HepG2 (cell line): ENCODE data around the gene CASZ1. TPM values are rescaled to one million over a fixed set of nuclear protein-coding genes. Genes with fewer than 3 reads are reported as not detected.

Experiments used
- ATAC-seq: fragments of 200-7000 bp; cut with Tn5 transposase; 3 replicates; pipeline ENCODE4 v1.9.1; 2020; ENCODE audit warnings: mild to moderate bottlenecking, moderate library complexity
- BruUV-seq: library from RNA; stranded (reverse); fragments of 400-500 nt; replicated peaks from 2 replicates; lab custom pipeline; 2021; lab: Mats Ljungman, UMichigan
- CTCF ChIA-PET: fragments of 300-600 bp; formaldehyde crosslinking; extraction: SDS; loops from one replicate; lab custom pipeline; 2021; ENCODE audit warnings: low total read pairs, inconsistent platforms, low intra/inter-chr PET ratio; lab: Yijun Ruan, JAX
- POLR2A ChIA-PET: fragments of 350-600 bp; sonication (Branson Sonifier 250); formaldehyde crosslinking; loops from one replicate; lab custom pipeline; 2020; ENCODE audit warnings: antibody characterized with exemption, inconsistent platforms; lab: Yijun Ruan, JAX
- DNase-seq: peaks from one replicate; pipeline ENCODE4 v3.0.0-alpha.2; 2015; ENCODE audit warnings: low spot score
- FAIRE-seq: peaks from 3 replicates; lab custom pipeline; 2011; peaks lifted over from hg19 to GRCh38; lab: Jason Lieb, UNC
- H2AFZ ChIP-seq: one replicate; pipeline ENCODE4 v1.6.1; 2011; ENCODE audit warnings: low read length, inconsistent platforms
- H3K27ac ChIP-seq: fragments of 300-600 bp; 3 replicates; pipeline ENCODE4 v1.8.0; 2011; ENCODE audit warnings: mixed run types, mild to moderate bottlenecking, mixed read lengths, low read length, inconsistent platforms; ENCODE audit not compliant: insufficient read depth; ENCODE audit errors: extremely low read length
- H3K27me3 ChIP-seq, 2 experiments: fragments of 200-600 bp in 1 of 2; 2 replicates in 1 of 2; 3 replicates in 1 of 2; pipeline versions ENCODE4 v1.6.0 to v1.8.0; 2011; ENCODE audit warnings: low read length in 2 of 2, mild to moderate bottlenecking in 2 of 2, moderate library complexity in 2 of 2, inconsistent platforms in 1 of 2; ENCODE audit not compliant: insufficient read depth in 2 of 2, control insufficient read depth in 1 of 2
- H3K36me3 ChIP-seq, 2 experiments: fragments of 200-600 bp in 1 of 2; replicated peaks in 1 of 2; 2 replicates in 1 of 2; 3 replicates in 1 of 2; pipeline versions ENCODE4 v1.5.1 to v1.8.0; 2011; ENCODE audit warnings: low read length in 2 of 2, inconsistent platforms in 1 of 2; ENCODE audit not compliant: insufficient read depth in 2 of 2, control insufficient read depth in 1 of 2
- H3K4me1 ChIP-seq: 2 replicates; pipeline ENCODE4 v1.5.1; 2012; ENCODE audit warnings: low read length, inconsistent platforms; ENCODE audit not compliant: insufficient read depth
- H3K4me2 ChIP-seq: 2 replicates; pipeline ENCODE4 v1.6.0; 2011; ENCODE audit warnings: low read depth, low read length, inconsistent platforms
- H3K4me3 ChIP-seq, 3 experiments: fragments of 200-600 bp in 1 of 3; sonication (generic), shearing (Covaris generic) in 1 of 3; replicated peaks in 1 of 3; 2 replicates each; pipeline ENCODE4 v1.5.1; 2011 to 2016; ENCODE audit warnings: low read length in 3 of 3, inconsistent platforms in 2 of 3, low read depth in 2 of 3, mild to moderate bottlenecking in 2 of 3, control low read depth in 1 of 3, mixed read lengths in 1 of 3; ENCODE audit not compliant: insufficient read depth in 1 of 3
- H3K79me2 ChIP-seq: one replicate; pipeline ENCODE4 v1.6.1; 2011; ENCODE audit warnings: low read length, inconsistent platforms; ENCODE audit not compliant: insufficient read depth
- H3K9ac ChIP-seq: 2 replicates; pipeline ENCODE4 v1.6.0; 2011; ENCODE audit warnings: mild to moderate bottlenecking, low read depth, low read length, inconsistent platforms; ENCODE audit not compliant: insufficient read depth
- H3K9me3 ChIP-seq: 2 replicates; pipeline ENCODE4 v1.5.1; 2012; ENCODE audit warnings: mild to moderate bottlenecking, low read length
- H4K20me1 ChIP-seq: 2 replicates; pipeline ENCODE4 v1.6.0; 2011; ENCODE audit warnings: inconsistent platforms, mild to moderate bottlenecking, low read length, moderate library complexity; ENCODE audit not compliant: insufficient read depth
- HNRNPK ChIP-seq: fragments of 200-400 bp; formaldehyde crosslinking; IDR thresholded peaks from 2 replicates; pipeline ENCODE4 v1.6.1; 2018; ENCODE audit warnings: low read length, low read depth, moderate library complexity, mild to moderate bottlenecking; ENCODE audit not compliant: poor library complexity, severe bottlenecking
- WGBS: methylation state at CpG from one replicate; pipeline ENCODE4 v1.1.6; 2017; ENCODE audit warnings: low lambda C conversion rate; 5-methylcytosine and 5-hydroxymethylcytosine counted together
- in situ Hi-C: cut with HindIII; loops from 2 replicates; pipeline ENCODE4 v1.10.0; 2017; ENCODE audit warnings: low pct_unique_long_range_greater_than_20kb; ENCODE audit not compliant: extremely low pct_ligation_motif_present
- intact Hi-C: fragments of 100-400 bp; cut with micrococcal nuclease; formaldehyde crosslinking; loops from one replicate; pipeline ENCODE4 v1.10.0; 2022; ENCODE audit not compliant: unreplicated experiment
- polyA plus RNA-seq, 8 experiments: library from polyadenylated mRNA; depleted of rRNA in 3 of 8; stranded (reverse) in 7 of 8; unstranded in 1 of 8; fragments of >200 nt; fragmentation: Illumina TruSeq in 4 of 8; extraction: Trizol in 4 of 8; gene quantifications; 2 replicates each; pipeline versions ENCODE4 v1.2.1 to v1.2.3, GENCODE V29; 2011 to 2016; ENCODE audit warnings: low read depth in 4 of 8, missing spikeins in 1 of 8, mixed read lengths in 1 of 8; ENCODE audit not compliant: insufficient read depth in 1 of 8
- total RNA-seq, 5 experiments: library from RNA; depleted of rRNA; stranded (reverse); fragments of >200 nt; fragmentation: Illumina TruSeq; extraction: Trizol; gene quantifications; 2 replicates each; pipeline ENCODE4 v1.2.3, GENCODE V29; 2016; ENCODE audit warnings: low read depth in 1 of 5
- TF ChIP-seq, protein P1 (sequence below): sonication (generic); formaldehyde crosslinking; conservative IDR thresholded peaks from 2 replicates; pipeline ENCODE4 v1.8.1; 2023; ENCODE audit warnings: missing genetic modification reagents
- TF ChIP-seq, protein P2 (sequence below), 2 experiments: fragments of 450-650 bp in 1 of 2; sonication (generic) in 1 of 2; formaldehyde crosslinking in 1 of 2; IDR thresholded peaks; 2 replicates each; pipeline versions ENCODE4 v1.6.1 to v1.8.0; 2016 to 2022; ENCODE audit warnings: antibody characterized with exemption in 1 of 2, mild to moderate bottlenecking in 1 of 2, missing genetic modification reagents in 1 of 2

CASZ1 gene
- total and polyA plus RNA-seq, 2 of the 13 experiments (the other 11 are each of a cell fraction or from before 2014, with no cell fraction given), result 1.9 to 3.7 TPM

DNA sequence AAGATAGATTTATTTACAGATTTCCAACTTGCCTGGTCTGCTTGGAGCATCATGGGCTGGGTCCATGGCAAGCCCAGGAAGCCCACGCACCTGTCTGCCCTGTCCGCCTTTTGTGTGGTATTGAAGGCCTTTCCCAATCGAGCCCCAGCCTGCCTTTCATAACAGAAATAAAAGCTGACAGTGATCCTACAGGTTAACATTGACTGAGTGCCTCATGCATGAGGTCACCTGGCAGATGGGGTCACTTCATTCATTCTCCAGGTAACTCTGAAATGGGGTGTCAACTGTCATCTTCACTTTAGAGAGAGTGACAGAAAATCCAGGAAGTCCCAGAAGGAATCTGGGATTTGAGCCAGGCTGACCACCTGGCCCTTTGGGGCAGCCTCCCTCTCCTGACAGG is 36.3 kb upstream of the CASZ1 start:
- POLR2A ChIA-PET, result no interaction called here
- in situ Hi-C loops, result no loop called here
- no peaks in the 10 kb centered on the region for H3K36me3 ChIP-seq
- H3K79me2 ChIP-seq, result no peaks in the 10 kb centered on the region
- H4K20me1 ChIP-seq, result 0 out of 2 replicates have a peak, but pooled peaks cover 3% of the 10 kb centered on the region
- CTCF ChIA-PET, result no interaction called here
- intact Hi-C loops, result no loop called here
- H3K9me3 ChIP-seq, result no peaks in the 10 kb centered on the region
- DNase-seq (no peak), ATAC-seq (no peak), FAIRE-seq (no peak)
- no peak overlapping the region for H3K9ac ChIP-seq
- H2AFZ ChIP-seq, result no peak overlapping the region
- no TSS peak for BruUV-seq
- H3K27me3 ChIP-seq, result peaks cover 6 to 26% of the 10 kb centered on the region in 2 experiments
- 0% methylated on average over 1 of the region's 3 CpGs for WGBS
- H3K4me2 ChIP-seq, result no peak overlapping the region
- no peak overlapping the region for H3K4me3 ChIP-seq
- TF ChIP-seq HNRNPK, result no peak
- TF ChIP-seq, protein P1, sequence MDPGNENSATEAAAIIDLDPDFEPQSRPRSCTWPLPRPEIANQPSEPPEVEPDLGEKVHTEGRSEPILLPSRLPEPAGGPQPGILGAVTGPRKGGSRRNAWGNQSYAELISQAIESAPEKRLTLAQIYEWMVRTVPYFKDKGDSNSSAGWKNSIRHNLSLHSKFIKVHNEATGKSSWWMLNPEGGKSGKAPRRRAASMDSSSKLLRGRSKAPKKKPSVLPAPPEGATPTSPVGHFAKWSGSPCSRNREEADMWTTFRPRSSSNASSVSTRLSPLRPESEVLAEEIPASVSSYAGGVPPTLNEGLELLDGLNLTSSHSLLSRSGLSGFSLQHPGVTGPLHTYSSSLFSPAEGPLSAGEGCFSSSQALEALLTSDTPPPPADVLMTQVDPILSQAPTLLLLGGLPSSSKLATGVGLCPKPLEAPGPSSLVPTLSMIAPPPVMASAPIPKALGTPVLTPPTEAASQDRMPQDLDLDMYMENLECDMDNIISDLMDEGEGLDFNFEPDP, result no peak
- TF ChIP-seq, protein P2, sequence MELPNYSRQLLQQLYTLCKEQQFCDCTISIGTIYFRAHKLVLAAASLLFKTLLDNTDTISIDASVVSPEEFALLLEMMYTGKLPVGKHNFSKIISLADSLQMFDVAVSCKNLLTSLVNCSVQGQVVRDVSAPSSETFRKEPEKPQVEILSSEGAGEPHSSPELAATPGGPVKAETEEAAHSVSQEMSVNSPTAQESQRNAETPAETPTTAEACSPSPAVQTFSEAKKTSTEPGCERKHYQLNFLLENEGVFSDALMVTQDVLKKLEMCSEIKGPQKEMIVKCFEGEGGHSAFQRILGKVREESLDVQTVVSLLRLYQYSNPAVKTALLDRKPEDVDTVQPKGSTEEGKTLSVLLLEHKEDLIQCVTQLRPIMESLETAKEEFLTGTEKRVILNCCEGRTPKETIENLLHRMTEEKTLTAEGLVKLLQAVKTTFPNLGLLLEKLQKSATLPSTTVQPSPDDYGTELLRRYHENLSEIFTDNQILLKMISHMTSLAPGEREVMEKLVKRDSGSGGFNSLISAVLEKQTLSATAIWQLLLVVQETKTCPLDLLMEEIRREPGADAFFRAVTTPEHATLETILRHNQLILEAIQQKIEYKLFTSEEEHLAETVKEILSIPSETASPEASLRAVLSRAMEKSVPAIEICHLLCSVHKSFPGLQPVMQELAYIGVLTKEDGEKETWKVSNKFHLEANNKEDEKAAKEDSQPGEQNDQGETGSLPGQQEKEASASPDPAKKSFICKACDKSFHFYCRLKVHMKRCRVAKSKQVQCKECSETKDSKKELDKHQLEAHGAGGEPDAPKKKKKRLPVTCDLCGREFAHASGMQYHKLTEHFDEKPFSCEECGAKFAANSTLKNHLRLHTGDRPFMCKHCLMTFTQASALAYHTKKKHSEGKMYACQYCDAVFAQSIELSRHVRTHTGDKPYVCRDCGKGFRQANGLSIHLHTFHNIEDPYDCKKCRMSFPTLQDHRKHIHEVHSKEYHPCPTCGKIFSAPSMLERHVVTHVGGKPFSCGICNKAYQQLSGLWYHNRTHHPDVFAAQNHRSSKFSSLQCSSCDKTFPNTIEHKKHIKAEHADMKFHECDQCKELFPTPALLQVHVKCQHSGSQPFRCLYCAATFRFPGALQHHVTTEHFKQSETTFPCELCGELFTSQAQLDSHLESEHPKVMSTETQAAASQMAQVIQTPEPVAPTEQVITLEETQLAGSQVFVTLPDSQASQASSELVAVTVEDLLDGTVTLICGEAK (IDR thresholded peaks at IDR 0.05), result no peak
- TF ChIP-seq, protein P2 (CRISPR knock-in tag; IDR thresholded peaks at IDR 0.05), result no peak
- H3K27ac ChIP-seq, result no peak overlapping the region
- H3K4me1 ChIP-seq, result peaks cover 17% of the 10 kb centered on the region; the same call in 1 of the 2 replicates
